Measurements from ENCODE around the gene GOLM1.

GRCh38 chr9:86027767-86028166 is 71.6 kb downstream of the GOLM1 start:
- TF ChIP-seq POLR2AphosphoS5 (IDR thresholded peaks at IDR 0.05; ENCODE audit: low read depth, low read length), result no peak
- TF ChIP-seq CTCF (IDR thresholded peaks at IDR 0.05), result no peak
- no peak for TF ChIP-seq TCF7L2 (IDR thresholded peaks at IDR 0.05; ENCODE audit: low read depth, low read length)
- TF ChIP-seq SIN3A (IDR thresholded peaks at IDR 0.05; ENCODE audit: borderline replicate concordance, insufficient read depth, low read depth, low read length), result no peak
